NB4 (cell line): ENCODE measurements around the gene ANAPC5.

ENCODE experiments used
- POLR2A ChIP-seq: IDR thresholded peaks from 2 replicates; pipeline ENCODE4 v1.6.1; 2011; ENCODE audit warnings: mild to moderate bottlenecking; ENCODE audit not compliant: insufficient read length; ENCODE audit errors: extremely low read depth
- TF ChIP-seq, protein P1 (sequence below): IDR thresholded peaks from one replicate; pipeline ENCODE4 v1.5.1; 2012; ENCODE audit warnings: low read depth, low read length

DNA sequence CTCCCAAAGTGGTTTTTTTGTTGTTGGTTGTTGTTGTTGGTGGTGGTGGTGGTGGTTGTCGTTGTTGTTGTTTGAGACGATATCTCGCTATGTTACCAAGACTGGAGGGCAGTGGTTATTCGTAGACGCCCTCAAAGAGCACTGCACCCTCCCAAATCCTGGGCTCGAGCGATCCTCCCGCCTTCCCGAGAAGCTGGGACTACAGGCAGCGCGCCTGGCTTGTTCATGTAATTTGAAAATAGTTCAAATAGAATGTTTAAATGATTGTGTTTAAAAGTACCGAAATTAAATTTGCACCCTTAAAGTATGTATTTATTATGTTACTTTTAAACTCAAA lies 439 bp upstream of the ANAPC5 start:
- TF ChIP-seq, protein P1, sequence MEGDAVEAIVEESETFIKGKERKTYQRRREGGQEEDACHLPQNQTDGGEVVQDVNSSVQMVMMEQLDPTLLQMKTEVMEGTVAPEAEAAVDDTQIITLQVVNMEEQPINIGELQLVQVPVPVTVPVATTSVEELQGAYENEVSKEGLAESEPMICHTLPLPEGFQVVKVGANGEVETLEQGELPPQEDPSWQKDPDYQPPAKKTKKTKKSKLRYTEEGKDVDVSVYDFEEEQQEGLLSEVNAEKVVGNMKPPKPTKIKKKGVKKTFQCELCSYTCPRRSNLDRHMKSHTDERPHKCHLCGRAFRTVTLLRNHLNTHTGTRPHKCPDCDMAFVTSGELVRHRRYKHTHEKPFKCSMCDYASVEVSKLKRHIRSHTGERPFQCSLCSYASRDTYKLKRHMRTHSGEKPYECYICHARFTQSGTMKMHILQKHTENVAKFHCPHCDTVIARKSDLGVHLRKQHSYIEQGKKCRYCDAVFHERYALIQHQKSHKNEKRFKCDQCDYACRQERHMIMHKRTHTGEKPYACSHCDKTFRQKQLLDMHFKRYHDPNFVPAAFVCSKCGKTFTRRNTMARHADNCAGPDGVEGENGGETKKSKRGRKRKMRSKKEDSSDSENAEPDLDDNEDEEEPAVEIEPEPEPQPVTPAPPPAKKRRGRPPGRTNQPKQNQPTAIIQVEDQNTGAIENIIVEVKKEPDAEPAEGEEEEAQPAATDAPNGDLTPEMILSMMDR = no peak
- TF ChIP-seq POLR2A = no peak
